OCI-LY1 (cell line): Measurements from ENCODE around the gene DLX6.

ENCODE experiments used
- H2AFZ ChIP-seq: fragments of 200-600 bp; sonication (generic), shearing (Covaris generic); 2 replicates; pipeline ENCODE4 v1.6.0; 2014; ENCODE audit warnings: antibody characterized with exemption, mild to moderate bottlenecking, low read length
- H3F3A ChIP-seq: fragments of 200-600 bp; sonication (generic), shearing (Covaris generic); 2 replicates; pipeline ENCODE4 v1.6.0; 2014; ENCODE audit warnings: mild to moderate bottlenecking, antibody characterized with exemption, low read length, moderate library complexity; ENCODE audit not compliant: insufficient read depth
- H3K27ac ChIP-seq: fragments of 200-600 bp; sonication (generic); 2 replicates; pipeline ENCODE4 v1.5.1; 2014; ENCODE audit warnings: low read length, mixed run types, mild to moderate bottlenecking, low read depth; ENCODE audit not compliant: poor library complexity, severe bottlenecking
- H3K27me3 ChIP-seq: fragments of 200-600 bp; sonication (generic); 2 replicates; pipeline ENCODE4 v1.6.0; 2014; ENCODE audit warnings: antibody characterized with exemption, mild to moderate bottlenecking, low read length, moderate library complexity; ENCODE audit not compliant: insufficient read depth
- H3K36me3 ChIP-seq: fragments of 200-600 bp; sonication (generic); 2 replicates; pipeline ENCODE4 v1.6.1; 2014; ENCODE audit warnings: mild to moderate bottlenecking, antibody characterized with exemption, low read length, moderate library complexity, mixed read lengths; ENCODE audit not compliant: insufficient read depth
- H3K4me1 ChIP-seq: fragments of 200-600 bp; sonication (generic); 2 replicates; pipeline ENCODE4 v1.5.1; 2014; ENCODE audit warnings: mild to moderate bottlenecking, low read length, moderate library complexity; ENCODE audit not compliant: insufficient read depth, severe bottlenecking
- H3K4me2 ChIP-seq: fragments of 200-600 bp; sonication (generic), shearing (Covaris generic); 2 replicates; pipeline ENCODE4 v1.6.1; 2014; ENCODE audit warnings: low read length
- H3K4me3 ChIP-seq: fragments of 200-600 bp; sonication (generic); 2 replicates; pipeline ENCODE4 v1.5.1; 2014; ENCODE audit warnings: low read length, low read depth, mild to moderate bottlenecking, mixed read lengths; ENCODE audit not compliant: poor library complexity, severe bottlenecking
- H3K79me2 ChIP-seq: fragments of 200-600 bp; shearing (Covaris generic); 2 replicates; pipeline ENCODE4 v1.6.1; 2016; ENCODE audit warnings: mixed run types, low read length, mixed read lengths; ENCODE audit not compliant: insufficient read depth
- H3K9ac ChIP-seq: fragments of 200-600 bp; sonication (generic), shearing (Covaris generic); 2 replicates; pipeline ENCODE4 v1.6.1; 2014; ENCODE audit warnings: mild to moderate bottlenecking, low read length, mixed read lengths
- H3K9me2 ChIP-seq: fragments of 200-600 bp; sonication (generic), shearing (Covaris generic); 2 replicates; pipeline ENCODE4 v1.6.1; 2014; ENCODE audit warnings: low read depth, mild to moderate bottlenecking, low read length, mixed read lengths
- H3K9me3 ChIP-seq: fragments of 200-600 bp; shearing (Covaris generic); 2 replicates; pipeline ENCODE4 v1.6.1; 2014; ENCODE audit warnings: low read length, mixed read lengths
- H4K20me1 ChIP-seq: fragments of 200-600 bp; sonication (generic), shearing (Covaris generic); 2 replicates; pipeline ENCODE4 v1.6.0; 2016; ENCODE audit warnings: mild to moderate bottlenecking, low read length; ENCODE audit not compliant: insufficient read depth
- EZH2 ChIP-seq: fragments of 200-600 bp; sonication (generic), shearing (Covaris generic); IDR thresholded peaks from 2 replicates; pipeline ENCODE4 v1.8.0; 2017; ENCODE audit warnings: borderline replicate concordance, mixed run types, mild to moderate bottlenecking, antibody characterized with exemption, low read length, moderate library complexity, mixed read lengths
- TF ChIP-seq, protein P1 (sequence below): fragments of 200-600 bp; sonication (generic), shearing (Covaris generic); IDR thresholded peaks from 2 replicates; pipeline ENCODE4 v1.5.1; 2017; ENCODE audit warnings: mild to moderate bottlenecking, antibody characterized with exemption, low read length, moderate library complexity, mixed read lengths

The DLX6 gene

DNA sequence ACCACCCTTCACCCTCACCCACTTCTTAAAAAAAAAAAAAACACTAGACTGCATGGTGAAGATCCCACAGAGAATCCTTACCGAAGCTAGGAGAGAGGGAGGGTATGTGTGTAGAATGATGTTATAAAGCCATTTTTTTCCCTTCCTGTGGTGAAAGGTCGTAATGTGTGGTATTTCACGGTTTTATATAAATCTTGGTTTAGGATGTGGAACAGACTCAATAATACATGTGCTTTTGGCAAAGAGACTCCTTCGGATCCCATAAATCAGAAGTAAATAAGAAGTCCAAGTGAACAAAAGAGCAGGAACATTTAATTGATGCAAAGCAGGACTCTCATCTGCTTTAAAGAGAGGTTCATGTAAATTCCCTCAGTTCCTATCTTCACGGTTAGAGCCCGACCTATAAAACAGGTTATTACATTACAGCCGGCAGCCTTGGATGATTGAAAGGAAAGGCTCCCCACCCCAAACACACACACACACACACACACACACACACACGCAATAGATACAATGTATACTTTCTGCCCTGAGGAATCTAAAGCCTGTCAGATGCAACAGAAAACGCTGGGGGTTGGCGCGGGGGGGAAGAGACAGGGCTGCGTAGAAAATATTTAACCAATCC is 10.5 kb downstream of the DLX6 start:
- H3K36me3 ChIP-seq: no peaks in the 10 kb centered on the region
- H3K9me3 ChIP-seq: no peaks in the 10 kb centered on the region
- no peak overlapping the region for H3K27ac ChIP-seq
- no peaks in the 10 kb centered on the region for H4K20me1 ChIP-seq
- H3F3A ChIP-seq: no peaks in the 10 kb centered on the region
- H3K4me1 ChIP-seq: no peaks in the 10 kb centered on the region
- H3K79me2 ChIP-seq: no peaks in the 10 kb centered on the region
- no peak overlapping the region for H3K4me2 ChIP-seq
- TF ChIP-seq, protein P1, sequence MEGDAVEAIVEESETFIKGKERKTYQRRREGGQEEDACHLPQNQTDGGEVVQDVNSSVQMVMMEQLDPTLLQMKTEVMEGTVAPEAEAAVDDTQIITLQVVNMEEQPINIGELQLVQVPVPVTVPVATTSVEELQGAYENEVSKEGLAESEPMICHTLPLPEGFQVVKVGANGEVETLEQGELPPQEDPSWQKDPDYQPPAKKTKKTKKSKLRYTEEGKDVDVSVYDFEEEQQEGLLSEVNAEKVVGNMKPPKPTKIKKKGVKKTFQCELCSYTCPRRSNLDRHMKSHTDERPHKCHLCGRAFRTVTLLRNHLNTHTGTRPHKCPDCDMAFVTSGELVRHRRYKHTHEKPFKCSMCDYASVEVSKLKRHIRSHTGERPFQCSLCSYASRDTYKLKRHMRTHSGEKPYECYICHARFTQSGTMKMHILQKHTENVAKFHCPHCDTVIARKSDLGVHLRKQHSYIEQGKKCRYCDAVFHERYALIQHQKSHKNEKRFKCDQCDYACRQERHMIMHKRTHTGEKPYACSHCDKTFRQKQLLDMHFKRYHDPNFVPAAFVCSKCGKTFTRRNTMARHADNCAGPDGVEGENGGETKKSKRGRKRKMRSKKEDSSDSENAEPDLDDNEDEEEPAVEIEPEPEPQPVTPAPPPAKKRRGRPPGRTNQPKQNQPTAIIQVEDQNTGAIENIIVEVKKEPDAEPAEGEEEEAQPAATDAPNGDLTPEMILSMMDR: no peak
- TF ChIP-seq EZH2: no peak
- no peaks in the 10 kb centered on the region; the same call in 1 of the 2 replicates for H3K27me3 ChIP-seq
- no peak overlapping the region for H3K4me3 ChIP-seq
- H3K9ac ChIP-seq: no peak overlapping the region
- H3K9me2 ChIP-seq: no peaks in the 10 kb centered on the region
- H2AFZ ChIP-seq: no peak overlapping the region

DNA sequence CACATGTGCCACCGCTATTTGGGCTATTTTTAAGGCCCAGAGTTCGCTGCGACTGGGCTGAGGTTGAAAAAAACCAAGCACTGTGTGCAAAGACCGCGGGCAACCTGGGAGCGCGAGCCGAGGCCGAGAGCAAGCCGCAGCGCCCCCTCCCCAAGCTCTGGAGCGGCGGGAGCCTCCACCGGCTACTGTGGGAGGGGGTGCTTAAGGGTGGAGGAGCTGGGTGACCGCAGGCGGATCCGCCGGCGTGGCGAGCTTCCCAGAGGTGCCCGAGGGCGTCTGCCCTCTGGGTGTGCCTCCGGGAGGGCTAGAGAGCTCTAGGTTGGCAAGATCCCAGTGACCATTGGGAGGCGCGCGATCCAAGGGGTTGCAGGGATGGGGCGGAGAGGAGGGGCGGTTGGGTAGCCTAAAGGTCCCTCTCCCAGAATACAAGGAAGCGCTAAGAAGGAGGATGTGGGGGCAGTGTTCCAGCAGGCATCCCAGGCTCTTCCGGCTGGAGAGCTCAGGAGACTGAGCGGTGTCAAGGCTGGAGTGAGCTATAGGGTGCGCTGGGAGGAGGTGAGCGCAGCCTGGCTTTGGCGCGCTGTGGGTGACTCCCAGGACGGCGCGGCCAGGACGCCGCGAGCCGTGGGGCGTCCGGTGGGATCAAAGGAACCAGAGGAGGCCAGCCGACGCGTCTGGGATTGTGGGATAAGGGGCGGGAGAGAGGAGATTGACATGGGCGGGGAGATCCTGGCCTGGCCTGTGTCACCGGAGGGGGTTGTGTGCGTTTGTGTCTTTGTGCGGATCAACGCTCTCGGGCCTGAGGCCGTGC is 11.2 kb downstream of the DLX6 start:
- H3K79me2 ChIP-seq: no peaks in the 10 kb centered on the region
- H3K4me1 ChIP-seq: no peaks in the 10 kb centered on the region
- H3K9ac ChIP-seq: no peak overlapping the region
- H2AFZ ChIP-seq: no peak overlapping the region
- H3K36me3 ChIP-seq: no peaks in the 10 kb centered on the region
- H3K9me2 ChIP-seq: no peaks in the 10 kb centered on the region
- no peak overlapping the region for H3K4me2 ChIP-seq
- no peak for TF ChIP-seq EZH2
- TF ChIP-seq, protein P1: no peak
- no peaks in the 10 kb centered on the region for H3K9me3 ChIP-seq
- H3K4me3 ChIP-seq: no peak overlapping the region
- H4K20me1 ChIP-seq: no peaks in the 10 kb centered on the region
- H3K27me3 ChIP-seq: no peaks in the 10 kb centered on the region; the same call in 1 of the 2 replicates
- no peaks in the 10 kb centered on the region for H3F3A ChIP-seq
- no peak overlapping the region for H3K27ac ChIP-seq

DNA sequence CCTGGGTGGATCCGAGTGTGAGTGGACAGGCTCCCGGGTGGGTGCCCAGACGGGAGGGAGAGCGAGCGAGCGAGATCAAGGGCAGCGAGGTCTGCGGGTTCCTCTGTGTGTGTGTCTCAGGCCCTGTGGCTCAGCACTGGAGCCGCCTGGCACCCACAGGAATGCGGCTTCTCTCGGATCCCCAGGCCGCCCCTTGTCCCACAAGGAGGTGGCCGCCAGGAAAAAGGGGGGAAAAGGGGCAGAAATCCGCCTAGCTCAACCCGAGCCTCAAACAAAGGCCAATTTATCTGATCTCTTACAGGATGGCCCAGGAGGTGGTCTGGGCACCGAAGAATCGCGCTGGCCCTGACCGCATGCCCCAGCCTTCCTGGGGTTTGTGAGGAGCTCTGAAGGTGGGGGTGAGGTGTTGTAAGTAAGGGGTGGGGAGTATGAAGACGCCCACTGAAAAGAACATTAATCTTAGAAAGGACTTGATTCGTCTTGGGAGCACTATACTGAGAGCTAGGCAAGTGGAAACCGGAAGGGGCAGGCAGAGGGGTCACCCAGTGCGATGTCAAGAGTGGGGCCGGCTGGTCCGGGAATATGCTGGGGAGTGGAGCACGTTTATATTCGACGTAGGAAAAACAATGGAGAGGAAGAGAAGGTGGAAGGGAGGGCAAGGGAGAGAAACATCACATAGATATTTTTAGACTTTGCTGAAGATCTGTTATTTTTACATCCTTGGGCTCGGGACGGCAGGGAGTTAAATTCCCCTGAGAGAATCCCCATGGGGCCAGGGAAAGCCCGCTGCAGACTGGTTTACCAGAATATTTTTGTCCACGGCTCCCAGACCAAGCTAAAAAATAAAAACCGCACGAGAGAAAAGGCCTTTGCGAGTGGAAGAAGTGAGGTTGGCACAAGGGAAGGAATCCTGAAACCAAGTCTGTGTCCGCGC is 12.1 kb downstream of the DLX6 start:
- H3K27ac ChIP-seq: no peak overlapping the region
- H3K4me2 ChIP-seq: no peak overlapping the region
- no peaks in the 10 kb centered on the region for H3F3A ChIP-seq
- no peaks in the 10 kb centered on the region for H3K79me2 ChIP-seq
- H3K9ac ChIP-seq: no peak overlapping the region
- no peaks in the 10 kb centered on the region for H3K4me1 ChIP-seq
- TF ChIP-seq EZH2: no peak
- TF ChIP-seq, protein P1: no peak
- no peaks in the 10 kb centered on the region for H3K36me3 ChIP-seq
- no peak overlapping the region for H3K4me3 ChIP-seq
- no peaks in the 10 kb centered on the region for H3K9me2 ChIP-seq
- no peaks in the 10 kb centered on the region; the same call in 1 of the 2 replicates for H3K27me3 ChIP-seq
- no peaks in the 10 kb centered on the region for H4K20me1 ChIP-seq
- H2AFZ ChIP-seq: no peak overlapping the region
- no peaks in the 10 kb centered on the region for H3K9me3 ChIP-seq
